ENCODE results near the gene TIMP4.

- TF ChIP-seq POLR2A (IDR thresholded peaks at IDR 0.05), result no peak
- TF ChIP-seq CTCF (IDR thresholded peaks at IDR 0.05), result no peak
Observed at GRCh38 chr3:12117473-12117872, 41.2 kb downstream of the TIMP4 start.

All from transverse colon (tissue), 3 donors.